ENCODE measurements around the gene SRRM2.

SRRM2 gene

DNA sequence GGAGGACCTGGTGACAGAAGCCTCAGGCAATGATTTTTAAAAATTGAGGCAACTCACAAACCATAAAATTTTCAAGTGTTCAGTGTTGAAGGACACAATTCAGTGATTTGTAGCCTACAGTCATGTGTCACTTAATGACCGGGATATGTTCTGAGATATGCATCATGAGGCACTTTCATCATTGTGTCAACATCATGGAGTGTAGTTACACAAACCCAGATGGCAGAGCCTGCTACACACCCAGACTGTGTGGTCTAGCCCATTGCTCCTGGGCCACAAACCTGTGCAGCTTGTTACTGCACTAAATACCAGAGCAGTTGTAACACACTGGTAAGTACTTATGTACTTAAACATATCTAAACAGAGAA lies 47.4 kb downstream of the SRRM2 start:
- no peaks in the 10 kb centered on the region for H3K4me1 ChIP-seq (ENCODE audit: low read length)
- H3K79me2 ChIP-seq (ENCODE audit: low read length): no peaks in the 10 kb centered on the region
- H3K27ac ChIP-seq (ENCODE audit: low read length): no peak overlapping the region
- H3K4me3 ChIP-seq (ENCODE audit: low read length): no peak overlapping the region
- H2AFZ ChIP-seq (ENCODE audit: low read depth, low read length): no peak overlapping the region
- no peak overlapping the region for H3K9ac ChIP-seq (ENCODE audit: low read length)
- TF ChIP-seq EZH2phosphoT487 (IDR thresholded peaks at IDR 0.05; ENCODE audit: low read depth): no peak
- TF ChIP-seq, protein P1, sequence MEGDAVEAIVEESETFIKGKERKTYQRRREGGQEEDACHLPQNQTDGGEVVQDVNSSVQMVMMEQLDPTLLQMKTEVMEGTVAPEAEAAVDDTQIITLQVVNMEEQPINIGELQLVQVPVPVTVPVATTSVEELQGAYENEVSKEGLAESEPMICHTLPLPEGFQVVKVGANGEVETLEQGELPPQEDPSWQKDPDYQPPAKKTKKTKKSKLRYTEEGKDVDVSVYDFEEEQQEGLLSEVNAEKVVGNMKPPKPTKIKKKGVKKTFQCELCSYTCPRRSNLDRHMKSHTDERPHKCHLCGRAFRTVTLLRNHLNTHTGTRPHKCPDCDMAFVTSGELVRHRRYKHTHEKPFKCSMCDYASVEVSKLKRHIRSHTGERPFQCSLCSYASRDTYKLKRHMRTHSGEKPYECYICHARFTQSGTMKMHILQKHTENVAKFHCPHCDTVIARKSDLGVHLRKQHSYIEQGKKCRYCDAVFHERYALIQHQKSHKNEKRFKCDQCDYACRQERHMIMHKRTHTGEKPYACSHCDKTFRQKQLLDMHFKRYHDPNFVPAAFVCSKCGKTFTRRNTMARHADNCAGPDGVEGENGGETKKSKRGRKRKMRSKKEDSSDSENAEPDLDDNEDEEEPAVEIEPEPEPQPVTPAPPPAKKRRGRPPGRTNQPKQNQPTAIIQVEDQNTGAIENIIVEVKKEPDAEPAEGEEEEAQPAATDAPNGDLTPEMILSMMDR (IDR thresholded peaks at IDR 0.05; ENCODE audit: low read depth, low read length): no peak
- H3K4me2 ChIP-seq (ENCODE audit: low read length): no peak overlapping the region
- no peaks in the 10 kb centered on the region for H3K36me3 ChIP-seq (replicated peaks; ENCODE audit: low read depth, low read length)
- H4K20me1 ChIP-seq (ENCODE audit: insufficient read depth, low read length): no peaks in the 10 kb centered on the region
- no peaks in the 10 kb centered on the region for H3K9me3 ChIP-seq (ENCODE audit: insufficient read depth, low read length)
- H3K27me3 ChIP-seq (ENCODE audit: low read depth, low read length): peaks cover 12% of the 10 kb centered on the region; the same call in 1 of the 2 replicates

DNA sequence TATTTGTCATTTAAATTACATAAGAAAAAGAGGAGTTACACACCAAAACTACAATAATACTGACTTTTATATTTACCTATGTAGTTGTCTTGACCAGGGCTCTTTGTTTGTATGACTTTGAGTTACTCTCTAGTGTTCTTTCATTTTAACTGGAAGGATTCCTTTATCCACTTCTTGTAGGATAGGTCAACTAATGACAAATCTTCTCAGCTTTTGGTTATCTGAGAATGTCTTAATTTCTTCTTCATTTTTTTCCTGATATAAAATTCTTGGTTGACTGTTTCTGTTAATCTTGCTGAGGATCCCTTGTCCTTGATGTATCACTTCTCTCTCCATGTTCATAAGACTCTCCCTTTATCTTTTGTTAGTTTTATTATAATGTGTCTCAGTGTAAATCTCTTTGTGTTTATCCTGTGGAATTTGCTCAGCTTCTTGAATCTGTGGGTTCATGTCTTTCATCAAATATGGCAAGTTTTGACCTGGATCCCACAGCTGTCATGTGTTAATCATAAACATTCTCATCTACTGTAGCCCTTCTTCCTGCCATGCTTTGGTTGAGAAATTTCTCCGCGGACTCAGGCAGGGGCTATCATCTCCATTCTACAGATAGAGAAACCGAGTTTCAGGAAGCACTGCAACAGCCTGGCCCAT lies 51.2 kb downstream of the SRRM2 start:
- no peak overlapping the region for H2AFZ ChIP-seq (ENCODE audit: low read depth, low read length)
- H3K79me2 ChIP-seq (ENCODE audit: low read length): no peaks in the 10 kb centered on the region
- TF ChIP-seq, protein P1 (IDR thresholded peaks at IDR 0.05; ENCODE audit: low read depth, low read length): no peak
- no peak for TF ChIP-seq EZH2phosphoT487 (IDR thresholded peaks at IDR 0.05; ENCODE audit: low read depth)
- no peak overlapping the region for H3K4me2 ChIP-seq (ENCODE audit: low read length)
- no peaks in the 10 kb centered on the region for H4K20me1 ChIP-seq (ENCODE audit: insufficient read depth, low read length)
- no peaks in the 10 kb centered on the region for H3K9me3 ChIP-seq (ENCODE audit: insufficient read depth, low read length)
- no peak overlapping the region for H3K4me3 ChIP-seq (ENCODE audit: low read length)
- no peaks in the 10 kb centered on the region for H3K4me1 ChIP-seq (ENCODE audit: low read length)
- H3K27ac ChIP-seq (ENCODE audit: low read length): no peak overlapping the region
- H3K27me3 ChIP-seq (ENCODE audit: low read depth, low read length): peaks cover 13% of the 10 kb centered on the region; the same call in 1 of the 2 replicates
- no peak overlapping the region for H3K9ac ChIP-seq (ENCODE audit: low read length)
- no peaks in the 10 kb centered on the region for H3K36me3 ChIP-seq (replicated peaks; ENCODE audit: low read depth, low read length)

DNA sequence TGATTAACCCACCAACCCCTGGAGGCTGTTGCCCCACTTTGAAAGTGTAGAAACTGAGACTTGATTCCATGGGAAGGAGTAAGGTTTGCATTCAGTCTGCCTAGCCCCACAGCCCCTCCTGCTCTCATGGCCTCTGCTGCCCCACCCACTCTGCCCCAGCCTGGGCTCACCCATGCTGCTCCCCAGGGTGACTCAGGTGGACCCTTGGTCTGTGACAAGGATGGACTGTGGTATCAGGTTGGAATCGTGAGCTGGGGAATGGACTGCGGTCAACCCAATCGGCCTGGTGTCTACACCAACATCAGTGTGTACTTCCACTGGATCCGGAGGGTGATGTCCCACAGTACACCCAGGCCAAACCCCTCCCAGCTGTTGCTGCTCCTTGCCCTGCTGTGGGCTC lies 52.3 kb downstream of the SRRM2 start:
- Histone ChIP-seq H3K36me3 (replicated peaks; ENCODE audit: low read depth, low read length) (no peaks in the 10 kb centered on the region), H3K79me2 (ENCODE audit: low read length) (no peaks in the 10 kb centered on the region), H2AFZ (ENCODE audit: low read depth, low read length) (no peak overlapping the region), H4K20me1 (ENCODE audit: insufficient read depth, low read length) (no peaks in the 10 kb centered on the region), H3K4me1 (ENCODE audit: low read length) (no peaks in the 10 kb centered on the region), H3K9ac (ENCODE audit: low read length) (no peak overlapping the region), H3K27me3 (ENCODE audit: low read depth, low read length) (peaks cover 16% of the 10 kb centered on the region; the same call in 1 of the 2 replicates), H3K4me2 (ENCODE audit: low read length) (no peak overlapping the region), H3K27ac (ENCODE audit: low read length) (no peak overlapping the region), H3K9me3 (ENCODE audit: insufficient read depth, low read length) (no peaks in the 10 kb centered on the region), H3K4me3 (ENCODE audit: low read length) (no peak overlapping the region)
- TF ChIP-seq, protein P1 (IDR thresholded peaks at IDR 0.05; ENCODE audit: low read depth, low read length): no peak
- TF ChIP-seq EZH2phosphoT487 (IDR thresholded peaks at IDR 0.05; ENCODE audit: low read depth): no peak

DNA sequence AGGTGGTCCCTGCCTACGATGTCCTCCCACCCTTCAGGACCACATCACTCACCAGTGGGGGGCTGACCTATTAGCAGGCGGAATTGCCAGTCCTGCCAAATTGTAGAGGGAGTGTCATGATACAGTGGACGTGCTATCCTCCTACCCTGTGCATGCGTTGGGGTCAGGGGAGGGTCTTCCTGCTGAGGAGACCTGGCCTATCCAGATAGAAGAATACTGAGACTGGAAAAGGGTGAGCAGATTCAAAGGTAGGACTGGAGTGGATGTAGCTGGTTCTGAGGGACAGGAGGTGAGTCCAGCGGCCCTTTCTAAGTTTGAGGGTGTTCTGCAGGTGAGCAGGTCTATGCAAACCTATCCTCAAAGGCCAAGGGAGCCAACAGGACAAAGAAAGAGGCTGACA lies 53.8 kb downstream of the SRRM2 start:
- Histone ChIP-seq H3K4me1 (ENCODE audit: low read length) (no peaks in the 10 kb centered on the region), H2AFZ (ENCODE audit: low read depth, low read length) (no peak overlapping the region), H3K9ac (ENCODE audit: low read length) (no peak overlapping the region), H3K79me2 (ENCODE audit: low read length) (no peaks in the 10 kb centered on the region), H3K36me3 (replicated peaks; ENCODE audit: low read depth, low read length) (no peaks in the 10 kb centered on the region), H3K9me3 (ENCODE audit: insufficient read depth, low read length) (no peaks in the 10 kb centered on the region), H3K4me3 (ENCODE audit: low read length) (no peak overlapping the region), H3K27ac (ENCODE audit: low read length) (no peak overlapping the region), H3K4me2 (ENCODE audit: low read length) (no peak overlapping the region), H4K20me1 (ENCODE audit: insufficient read depth, low read length) (no peaks in the 10 kb centered on the region), H3K27me3 (ENCODE audit: low read depth, low read length) (peaks cover 20% of the 10 kb centered on the region; the same call in 1 of the 2 replicates)
- TF ChIP-seq EZH2phosphoT487 (IDR thresholded peaks at IDR 0.05; ENCODE audit: low read depth): no peak
- TF ChIP-seq, protein P1 (IDR thresholded peaks at IDR 0.05; ENCODE audit: low read depth, low read length): no peak
